Hippocampal formation (tissue), 2 donors: ENCODE measurements around the gene KDM3B.

Experiments
- DNase-seq, 2 donors: peaks; one replicate each; lab custom pipeline; 2025; lab: John Stamatoyannopoulos, UW

Gene KDM3B

DNA sequence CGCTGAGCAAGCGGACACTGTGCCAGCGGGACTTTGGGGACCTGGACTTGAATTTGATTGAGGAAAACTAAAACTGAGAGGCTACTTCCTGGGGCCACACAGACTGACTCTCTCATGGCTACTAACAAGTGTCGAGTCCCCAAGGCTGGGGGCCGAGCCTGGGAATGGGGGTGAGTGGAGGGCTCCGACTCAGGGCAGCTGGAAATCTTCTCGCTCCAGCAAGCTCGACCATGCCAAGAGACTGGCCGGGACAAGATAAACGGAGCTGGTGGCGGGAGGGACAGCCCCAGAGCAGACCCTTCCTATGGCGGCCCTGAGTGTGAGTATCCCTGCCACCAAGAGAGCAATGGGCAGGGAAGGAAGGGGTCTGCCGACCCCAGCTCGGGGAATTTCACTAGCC, 5.6 kb upstream of the KDM3B start:
- DNase-seq: no peak

DNA sequence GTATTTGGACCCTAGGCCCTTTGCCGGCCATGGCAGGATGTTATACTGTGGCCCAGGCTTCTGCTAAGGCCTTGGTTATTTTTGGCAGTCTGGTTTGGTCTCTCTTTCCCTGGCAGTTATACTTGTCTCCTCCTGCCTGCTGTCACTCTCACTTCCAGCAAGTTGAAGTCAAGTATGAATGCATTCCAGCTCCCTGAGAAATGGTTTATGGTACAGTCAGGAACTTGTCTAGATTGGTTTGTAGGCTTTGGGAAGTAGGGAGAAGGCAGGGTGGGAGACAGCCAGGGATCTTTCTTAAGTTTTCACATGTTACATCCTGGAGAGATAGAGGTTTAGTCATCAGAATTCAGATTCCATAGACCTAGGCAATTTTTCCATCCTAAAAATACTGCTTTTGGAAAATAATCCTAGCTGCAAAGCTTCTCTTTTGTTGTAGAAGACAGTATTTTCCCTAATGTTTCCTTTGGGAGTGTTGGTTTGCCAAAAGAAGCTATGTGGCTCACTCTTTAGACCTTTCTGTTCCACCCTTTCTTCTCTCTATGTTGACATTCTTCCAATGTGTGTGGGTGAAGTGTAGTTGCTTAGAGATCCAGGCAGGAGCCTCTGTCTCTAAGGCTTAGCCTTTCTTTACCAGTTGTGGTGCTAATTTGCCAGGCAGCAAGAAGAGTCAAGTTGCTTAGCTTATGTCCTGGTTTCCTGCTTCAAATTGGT, 2.5 kb upstream of the KDM3B start:
- DNase-seq: no peak

- DNase-seq: no peak
Observed at GRCh38 chr5:138350563-138350890, 2.0 kb upstream of the KDM3B start.

DNA sequence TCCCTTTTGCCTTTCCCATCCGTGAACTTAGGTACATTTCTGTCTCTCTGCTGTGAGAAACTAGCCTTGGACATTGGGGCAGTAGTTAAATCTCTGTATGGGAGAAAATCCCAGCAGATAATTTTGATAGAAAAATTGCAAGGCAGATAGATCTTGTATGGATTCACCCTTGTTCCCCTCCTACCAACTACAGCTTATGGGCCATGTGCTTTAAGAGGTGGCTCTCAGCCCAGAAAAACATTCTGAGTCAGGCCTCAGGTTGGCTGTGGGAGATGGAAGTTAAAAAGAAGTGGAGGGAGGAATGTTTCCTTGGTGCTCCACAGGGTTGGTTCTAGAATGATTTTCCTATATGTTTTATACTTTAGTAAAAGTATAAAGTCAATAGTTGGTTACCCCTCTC, 1.4 kb upstream of the KDM3B start:
- no peak for DNase-seq

DNA sequence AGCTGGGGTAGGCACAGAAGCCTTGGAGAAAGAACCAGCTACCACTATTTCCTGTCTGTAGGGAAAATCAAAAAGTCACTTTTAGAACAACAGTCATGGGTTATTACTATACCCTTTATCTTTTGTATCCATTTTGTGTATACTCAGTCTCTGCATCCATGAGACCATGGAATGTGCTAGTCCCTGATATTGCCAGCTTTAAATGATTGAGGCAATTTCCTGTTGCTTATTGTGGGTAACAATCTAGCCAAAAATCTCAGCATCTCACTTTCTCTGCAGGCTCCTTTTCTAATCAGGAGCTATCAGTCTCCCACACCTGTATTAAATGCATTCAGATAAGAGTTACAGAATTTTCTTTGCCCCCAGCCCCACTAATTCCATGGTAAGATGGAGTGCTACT, 968 bp upstream of the KDM3B start:
- DNase-seq: no peak

GRCh38 chr5:138352722-138353559, 456 bp downstream of the KDM3B start:
- peak in 1 of 2 donors; percentile 75 for DNase-seq

- no peak for DNase-seq
Observed at GRCh38 chr5:138353560-138354080, 1.1 kb downstream of the KDM3B start.

DNA sequence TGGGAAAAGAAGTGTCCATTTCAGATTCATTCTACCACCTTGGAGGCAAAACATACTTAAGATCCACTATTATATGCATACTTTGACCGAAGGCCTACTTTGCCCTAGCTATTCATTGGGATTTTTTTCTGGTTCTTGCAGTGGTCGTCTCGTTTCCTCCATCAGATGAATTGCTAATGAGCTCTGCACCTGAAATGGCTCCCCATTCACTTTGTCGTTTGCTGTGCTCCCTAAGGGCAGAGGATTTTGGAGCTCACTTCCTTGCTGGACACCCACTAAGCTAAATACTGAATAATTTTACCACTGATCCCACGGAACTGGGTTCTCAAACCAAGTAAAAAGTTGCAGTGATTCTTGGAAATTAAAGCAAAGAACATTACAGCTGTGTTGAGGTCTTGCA, 1.9 kb downstream of the KDM3B start:
- DNase-seq: no peak

DNA sequence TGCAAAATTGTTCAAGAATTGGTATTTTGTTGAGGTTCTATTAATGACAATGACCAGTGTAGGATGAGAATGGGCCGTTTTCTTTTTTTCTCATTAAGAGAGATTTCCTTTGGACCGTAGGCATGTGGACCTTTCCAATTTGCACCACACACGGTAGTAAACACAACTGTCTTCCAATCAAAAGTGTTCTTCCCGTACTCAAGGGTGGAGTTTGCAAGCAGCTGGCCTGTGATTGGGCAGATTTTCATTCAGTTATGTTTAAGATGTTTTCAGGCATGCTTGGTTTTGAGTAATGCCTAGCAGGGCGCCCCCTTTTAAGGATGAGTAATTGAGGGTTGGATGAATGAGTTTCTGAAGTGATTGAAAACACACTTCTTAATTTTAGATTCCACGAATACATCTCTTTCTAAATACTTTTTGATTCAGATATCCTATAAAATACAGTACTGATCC, 2.5 kb downstream of the KDM3B start:
- peak; percentile 21 to 22 for DNase-seq

GRCh38 chr5:138359621-138360020, 7.1 kb downstream of the KDM3B start:
- DNase-seq: no peak

DNA sequence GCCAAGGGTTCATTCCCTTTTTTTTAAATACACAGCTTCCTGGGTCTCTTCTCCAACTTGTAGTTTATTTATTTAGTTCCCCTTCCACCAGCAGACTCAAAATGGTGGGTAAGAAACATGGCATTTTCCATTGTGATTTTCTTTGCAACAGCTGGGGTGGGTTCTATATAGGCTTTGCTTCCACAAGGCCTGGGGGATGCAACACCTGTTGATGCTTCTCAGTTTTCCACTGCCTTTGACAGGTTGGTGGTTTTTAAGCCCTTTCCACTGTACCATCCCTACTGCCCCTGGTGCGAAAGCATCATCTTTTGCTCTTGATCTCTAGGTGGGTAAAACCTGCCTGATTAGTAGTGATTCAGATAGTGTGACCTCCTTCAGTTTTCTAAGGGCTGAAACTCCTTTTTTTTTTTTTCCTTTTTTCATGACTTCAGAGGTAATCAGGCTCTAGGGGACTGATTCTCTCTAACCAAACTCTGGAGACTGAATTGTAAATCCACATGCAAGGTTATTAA, 8.5 kb downstream of the KDM3B start:
- no peak for DNase-seq

DNA sequence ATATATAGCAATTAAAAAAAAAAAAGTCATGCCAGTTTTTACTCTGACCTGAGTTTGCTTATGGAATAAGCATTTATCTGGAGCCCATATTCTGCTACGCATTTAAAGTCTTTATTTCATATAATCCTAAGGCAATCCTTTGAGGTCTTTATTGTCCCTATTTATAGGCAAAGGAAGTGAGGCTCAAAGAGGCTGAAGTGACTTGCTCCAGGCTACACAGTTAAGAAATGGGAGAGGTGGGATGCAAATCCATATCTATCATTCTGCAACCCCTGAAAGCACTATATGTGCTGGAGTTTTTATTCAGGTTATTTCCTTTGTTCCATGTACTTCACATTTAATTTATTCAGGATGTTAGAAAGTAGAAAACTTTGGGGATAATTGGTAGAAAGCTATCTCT, 12.1 kb downstream of the KDM3B start:
- no peak for DNase-seq

- DNase-seq: no peak
Observed at GRCh38 chr5:138366632-138367382, 14.3 kb downstream of the KDM3B start.

GRCh38 chr5:138369261-138369660, 16.8 kb downstream of the KDM3B start:
- no peak for DNase-seq

DNA sequence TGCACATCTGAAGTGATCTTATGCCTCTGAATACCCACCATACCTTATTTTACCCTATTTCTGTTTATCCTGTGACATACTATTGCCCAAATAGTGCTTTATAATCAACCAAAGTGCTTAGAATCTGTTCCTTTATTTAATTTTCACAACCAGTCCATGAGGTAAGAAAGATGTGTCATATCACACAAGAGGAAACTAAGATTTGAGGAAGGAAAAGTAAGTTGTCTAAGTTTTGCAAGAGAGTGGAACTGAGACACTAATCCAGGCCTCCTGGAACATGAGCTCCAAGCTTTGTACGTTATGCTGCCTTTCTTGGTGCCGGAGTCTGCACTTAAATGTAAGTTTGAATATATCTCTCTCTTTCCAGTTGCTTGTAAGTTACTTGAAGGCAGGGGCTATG, 17.2 kb downstream of the KDM3B start:
- DNase-seq: peak in 1 of 2 donors; percentile 23

GRCh38 chr5:138370537-138370936, 18.1 kb downstream of the KDM3B start:
- DNase-seq: no peak

GRCh38 chr5:138371454-138371853, 19.0 kb downstream of the KDM3B start:
- DNase-seq: no peak

DNA sequence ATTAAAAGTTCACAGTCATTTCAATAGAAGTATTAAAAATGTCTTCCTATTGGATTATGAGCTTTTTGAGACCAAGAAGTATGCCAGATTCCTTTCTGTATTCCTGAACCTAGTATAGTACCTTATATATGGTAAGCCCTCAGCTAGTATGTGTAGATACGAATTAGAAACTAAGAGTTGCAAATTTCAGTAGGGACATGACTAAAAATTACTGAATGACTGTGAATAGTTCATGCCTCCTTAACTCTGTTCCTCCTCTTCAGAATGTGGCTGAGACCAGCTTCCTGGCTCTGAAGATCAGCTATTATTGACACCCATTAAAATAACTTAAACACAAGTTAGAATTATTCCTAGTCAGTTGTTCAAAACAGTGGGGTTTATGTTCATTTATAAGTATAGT, 19.7 kb downstream of the KDM3B start:
- no peak for DNase-seq

GRCh38 chr5:138372653-138373052, 20.2 kb downstream of the KDM3B start:
- DNase-seq: no peak

- no peak for DNase-seq
Observed at GRCh38 chr5:138382347-138382746, 29.9 kb downstream of the KDM3B start.

GRCh38 chr5:138385660-138386059, 33.2 kb downstream of the KDM3B start:
- no peak for DNase-seq

GRCh38 chr5:138386290-138386689, 33.8 kb downstream of the KDM3B start:
- DNase-seq: peak in 1 of 2 donors; percentile 28
